Measurements from ENCODE around the gene RAC2.
"Not testable (repeated sequence)": the region's sequence is repeated elsewhere in the genome, so short reads cannot be mapped to it uniquely, and the experiment has no call there.

Gene RAC2

GRCh38 chr22:37239336-37240239 lies 4.5 kb downstream of the RAC2 start:
- DNase-seq (ENCODE audit: extremely low read depth, low read depth), result no peak

DNA sequence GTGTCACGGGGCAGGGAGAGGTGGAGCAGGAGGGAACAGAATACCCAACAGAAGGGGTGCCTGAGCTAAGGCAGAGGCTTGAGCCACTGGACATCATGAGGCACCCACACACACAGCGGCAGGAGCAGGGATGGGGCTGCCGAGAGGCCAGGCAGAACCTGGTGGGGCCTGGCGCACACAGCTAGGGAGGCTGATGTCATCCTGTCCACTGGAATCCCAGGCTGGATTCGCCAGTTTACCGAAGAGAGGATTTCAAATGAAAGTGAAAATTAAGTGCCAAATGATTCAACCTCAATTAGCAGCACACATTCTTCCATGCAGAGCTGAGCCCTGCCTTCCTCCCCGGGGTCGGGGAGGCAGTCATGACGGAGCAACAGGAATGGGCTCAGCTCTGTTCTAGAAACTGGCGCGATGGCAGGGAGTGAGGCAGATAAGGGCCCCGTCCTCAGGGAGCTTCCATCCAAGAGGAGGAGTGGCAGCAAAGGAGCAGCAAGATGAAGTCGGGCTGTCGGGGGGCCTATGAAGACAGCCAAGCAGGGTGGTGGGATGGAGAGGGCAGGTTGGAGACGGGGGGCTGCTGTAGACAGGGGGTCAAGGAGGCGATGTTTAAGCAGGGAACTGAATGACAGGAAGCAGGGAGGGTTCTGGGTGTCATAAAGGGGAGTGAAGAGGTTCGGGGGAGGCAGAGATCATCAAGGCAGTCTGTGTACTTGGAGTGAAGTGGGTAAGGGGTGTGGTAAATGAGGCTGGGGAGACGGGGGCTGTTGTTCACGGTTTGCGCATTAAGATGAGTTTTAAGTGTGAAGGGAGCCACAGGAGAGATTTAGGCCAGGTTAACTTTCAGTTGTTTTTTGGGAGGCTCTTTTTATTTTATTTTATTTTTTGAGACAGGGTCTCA lies 6.4 kb downstream of the RAC2 start:
- TF ChIP-seq CTCF (IDR thresholded peaks at IDR 0.05; ENCODE audit: low read depth, low read length), result no peak
- DNase-seq (ENCODE audit: extremely low read depth, low read depth), result no peak

More at GRCh38 chr22:37239336-37240239, 4.5 kb downstream of the RAC2 start:
- no peak for TF ChIP-seq CTCF (IDR thresholded peaks at IDR 0.05; ENCODE audit: low read depth, low read length)

- no peak for DNase-seq (ENCODE audit: extremely low read depth, low read depth)
- no peak for TF ChIP-seq CTCF (IDR thresholded peaks at IDR 0.05; ENCODE audit: low read depth, low read length)
Measured at GRCh38 chr22:37235897-37236607, 8.0 kb downstream of the RAC2 start.

- TF ChIP-seq CTCF (IDR thresholded peaks at IDR 0.05; ENCODE audit: low read depth, low read length), result no peak
Measured at GRCh38 chr22:37234736-37235711, 9.0 kb downstream of the RAC2 start.

GRCh38 chr22:37233751-37234631 lies 10.1 kb downstream of the RAC2 start:
- DNase-seq (ENCODE audit: extremely low read depth, low read depth), result no peak
- no peak for TF ChIP-seq CTCF (IDR thresholded peaks at IDR 0.05; ENCODE audit: low read depth, low read length)

More at GRCh38 chr22:37234736-37235711, 9.0 kb downstream of the RAC2 start:
- DNase-seq (ENCODE audit: extremely low read depth, low read depth), result no peak

DNA sequence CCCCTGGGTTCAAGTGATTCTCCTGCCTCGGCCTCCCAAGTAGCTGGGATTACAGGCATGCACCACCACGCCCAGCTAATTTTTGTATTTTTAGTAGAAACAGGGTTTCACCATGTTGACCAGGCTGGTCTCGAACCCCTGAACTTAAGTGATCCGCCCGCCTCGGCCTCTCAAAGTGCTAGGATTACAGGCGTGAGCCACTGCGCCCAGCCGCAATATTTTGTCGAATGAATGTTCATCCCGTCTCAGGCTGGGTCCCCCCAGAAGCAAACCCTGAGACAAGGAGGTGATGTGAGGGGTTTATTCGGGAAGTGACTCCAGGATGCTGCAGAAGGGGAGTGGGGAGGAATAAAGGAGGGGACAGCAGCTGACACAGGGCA lies 10.7 kb downstream of the RAC2 start:
- not testable (repeated sequence) for DNase-seq (ENCODE audit: extremely low read depth, low read depth)

All from AG09319 (cell line).